Midbrain (tissue), 1 donor: ENCODE results near the gene ZNF18.

Experiments
- DNase-seq: peaks from one replicate; lab custom pipeline; 2025; lab: John Stamatoyannopoulos, UW

The ZNF18 gene, protein sequence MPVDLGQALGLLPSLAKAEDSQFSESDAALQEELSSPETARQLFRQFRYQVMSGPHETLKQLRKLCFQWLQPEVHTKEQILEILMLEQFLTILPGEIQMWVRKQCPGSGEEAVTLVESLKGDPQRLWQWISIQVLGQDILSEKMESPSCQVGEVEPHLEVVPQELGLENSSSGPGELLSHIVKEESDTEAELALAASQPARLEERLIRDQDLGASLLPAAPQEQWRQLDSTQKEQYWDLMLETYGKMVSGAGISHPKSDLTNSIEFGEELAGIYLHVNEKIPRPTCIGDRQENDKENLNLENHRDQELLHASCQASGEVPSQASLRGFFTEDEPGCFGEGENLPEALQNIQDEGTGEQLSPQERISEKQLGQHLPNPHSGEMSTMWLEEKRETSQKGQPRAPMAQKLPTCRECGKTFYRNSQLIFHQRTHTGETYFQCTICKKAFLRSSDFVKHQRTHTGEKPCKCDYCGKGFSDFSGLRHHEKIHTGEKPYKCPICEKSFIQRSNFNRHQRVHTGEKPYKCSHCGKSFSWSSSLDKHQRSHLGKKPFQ

GRCh38 chr17:11997147-11997971 is at the start of gene ZNF18:
Gene ZNF18, minus strand, starts transcription at chr17:11997475. Its CDS starts 4,646 bp downstream, at chr17:11992829.
- DNase-seq: peak; percentile 96

GRCh38 chr17:12046786-12047185 is 49.5 kb upstream of the ZNF18 start:
- DNase-seq: no peak

- DNase-seq: no peak
Measured at GRCh38 chr17:12043702-12044101, 46.4 kb upstream of the ZNF18 start.

DNA sequence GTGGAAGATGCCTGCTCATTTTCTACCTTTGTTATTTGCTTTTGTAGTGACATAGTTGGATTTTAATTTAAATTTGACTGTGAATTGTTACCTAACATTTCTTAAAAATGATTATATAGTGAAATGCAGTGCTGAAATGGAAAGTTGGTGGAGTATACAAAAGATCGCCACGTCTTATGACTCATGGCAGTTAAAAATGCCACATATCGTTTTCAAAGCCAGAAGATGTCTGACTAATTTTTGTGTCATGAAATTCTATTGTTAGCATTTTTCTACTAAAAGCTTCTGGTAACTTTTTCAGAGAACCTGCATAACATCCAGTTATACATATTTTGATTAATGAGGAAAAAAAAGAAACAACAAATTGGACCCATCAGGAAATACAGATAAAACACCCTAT is 44.0 kb upstream of the ZNF18 start:
- no peak for DNase-seq

DNA sequence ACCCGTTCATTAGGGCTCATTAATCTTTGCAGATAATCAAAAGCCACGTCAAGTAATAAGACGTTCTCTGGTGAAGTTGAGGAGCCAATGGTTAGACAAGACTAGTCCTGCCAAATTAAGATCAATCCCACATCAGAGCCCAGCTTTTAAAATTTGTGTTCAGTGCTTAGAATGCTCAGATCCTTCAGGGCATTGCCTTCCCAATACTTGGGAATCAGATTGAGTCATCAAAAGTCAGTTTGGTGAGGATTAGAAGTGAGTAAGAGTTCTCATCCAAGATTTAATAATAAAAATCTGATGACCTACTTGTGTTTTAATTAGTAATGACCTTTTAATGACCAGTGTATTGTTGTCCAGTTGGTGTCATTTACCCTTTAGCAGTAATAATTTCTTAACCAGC is 43.2 kb upstream of the ZNF18 start:
- no peak for DNase-seq

DNA sequence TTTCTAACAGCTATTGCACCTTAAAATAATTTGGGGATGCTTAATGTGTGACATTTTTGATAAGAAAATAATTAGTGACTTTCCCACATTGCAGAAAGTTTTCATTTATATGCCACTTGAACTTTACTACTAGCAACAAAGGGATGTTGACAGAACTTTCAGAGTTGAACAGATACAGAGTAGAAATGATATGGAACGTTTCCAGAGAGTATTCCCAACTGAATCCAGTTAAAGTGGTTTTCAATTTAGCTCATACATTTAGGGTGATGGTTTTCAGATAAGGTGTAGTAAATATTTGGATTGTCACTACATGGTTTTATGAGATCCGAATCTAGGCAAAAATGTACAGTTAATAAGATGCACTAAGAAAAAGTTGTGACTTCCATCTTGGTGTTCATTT is 40.7 kb upstream of the ZNF18 start:
- no peak for DNase-seq

DNA sequence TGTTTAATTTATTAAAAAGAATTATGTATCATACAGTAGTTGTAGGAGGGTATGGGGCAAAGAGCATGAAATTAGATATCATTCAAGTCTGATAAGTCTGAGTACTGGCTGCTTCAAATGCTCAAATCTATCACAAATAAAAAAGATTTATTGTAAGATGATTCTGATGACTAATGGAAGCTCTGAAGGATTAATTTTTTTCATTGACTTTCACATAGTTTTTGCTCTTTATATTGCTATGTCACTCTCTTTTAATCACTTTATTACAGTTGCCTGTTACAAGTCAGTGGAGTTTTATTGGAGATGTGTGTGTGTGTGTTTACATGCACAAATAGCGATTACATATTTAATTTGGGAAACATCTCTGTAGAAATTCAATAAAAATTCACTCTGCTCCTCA is 38.4 kb upstream of the ZNF18 start:
- DNase-seq: no peak

DNA sequence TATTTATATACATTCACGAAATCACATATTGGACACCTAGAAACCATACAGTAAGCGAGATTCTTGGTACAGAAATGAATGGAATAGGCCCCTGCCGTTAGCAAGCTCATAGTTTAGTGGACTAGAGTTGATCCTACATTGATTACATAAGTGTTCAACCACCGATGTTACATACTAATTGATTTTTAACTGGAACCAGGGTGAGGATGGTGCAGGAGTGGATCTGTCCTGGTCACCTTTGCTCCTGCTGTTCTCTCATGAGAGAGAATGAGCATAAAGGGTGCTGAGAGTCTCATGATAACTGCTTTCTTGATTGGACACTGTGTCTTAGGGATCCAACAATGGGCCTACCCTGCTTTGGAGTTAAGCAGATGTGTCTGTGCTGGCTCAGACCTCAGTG is 37.3 kb upstream of the ZNF18 start:
- DNase-seq: no peak

GRCh38 chr17:12028611-12029010 is 31.3 kb upstream of the ZNF18 start:
- DNase-seq: no peak

- no peak for DNase-seq
Measured at GRCh38 chr17:12027658-12028057, 30.4 kb upstream of the ZNF18 start.

DNA sequence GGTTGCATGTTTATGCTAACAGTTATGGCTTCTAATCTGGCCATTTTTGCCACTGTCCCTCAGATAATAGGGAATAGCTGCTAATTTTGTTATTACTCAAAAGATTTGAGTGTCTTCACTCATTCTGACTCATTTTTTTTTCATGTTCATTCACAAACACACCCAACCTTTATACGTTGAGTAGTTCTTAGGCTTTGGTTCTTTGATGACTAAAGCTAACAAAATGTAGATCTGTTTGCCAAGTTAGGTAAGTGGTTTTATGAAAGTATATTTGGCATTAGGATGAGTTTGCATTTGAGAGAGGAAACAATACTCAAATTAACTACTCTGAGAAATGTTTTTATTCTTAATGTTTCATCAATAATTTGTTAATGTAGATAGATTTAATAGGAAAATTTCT is 27.1 kb upstream of the ZNF18 start:
- DNase-seq: no peak

- no peak for DNase-seq
Measured at GRCh38 chr17:12022310-12022709, 25.0 kb upstream of the ZNF18 start.

GRCh38 chr17:12021623-12022140 is 24.4 kb upstream of the ZNF18 start:
- DNase-seq: no peak

DNA sequence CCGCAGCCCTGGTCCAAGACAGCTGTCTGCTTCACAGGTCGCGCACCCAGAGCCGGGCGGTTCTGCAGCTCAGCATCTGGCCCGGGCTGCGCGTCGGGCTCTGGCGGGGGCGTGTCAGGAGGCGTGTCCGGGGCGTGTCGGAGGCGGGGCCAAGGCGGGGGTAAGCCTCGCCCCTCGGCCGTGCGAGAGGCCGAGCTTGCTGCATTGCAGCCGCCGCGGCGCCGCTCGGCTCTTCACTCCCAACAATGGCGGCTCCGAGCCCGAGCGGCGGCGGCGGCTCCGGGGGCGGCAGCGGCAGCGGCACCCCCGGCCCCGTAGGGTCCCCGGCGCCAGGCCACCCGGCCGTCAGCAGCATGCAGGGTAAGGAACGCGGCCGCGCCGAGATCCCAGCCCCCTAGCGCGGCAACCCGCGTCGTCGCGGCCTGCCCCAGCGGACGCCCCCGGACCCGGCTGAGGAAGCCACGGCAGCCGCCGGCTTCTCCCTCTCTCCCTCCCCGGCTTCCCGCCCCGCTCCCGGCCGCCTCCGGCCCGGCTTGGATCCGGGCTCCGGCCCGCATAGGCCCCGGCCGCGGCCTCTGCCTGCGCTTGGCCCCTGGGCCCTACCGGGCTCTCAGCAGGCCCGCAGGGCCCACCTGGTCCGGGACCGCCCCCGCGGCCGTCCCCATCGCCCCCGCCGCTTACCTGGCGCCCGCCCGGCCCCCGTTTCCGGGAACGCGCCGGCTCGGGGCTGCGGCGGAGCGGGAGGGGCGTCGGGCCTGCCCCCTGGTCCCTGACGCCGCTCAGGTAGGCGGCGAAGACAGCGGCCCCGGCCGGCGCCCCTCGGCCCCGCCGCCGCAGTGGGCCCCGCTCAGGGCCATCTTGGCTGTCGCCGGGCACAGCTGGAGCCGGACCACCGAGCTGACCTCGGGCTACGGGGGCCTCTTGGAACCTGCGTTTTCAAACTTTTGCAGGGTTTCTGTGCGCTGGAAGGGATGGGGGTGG is 23.7 kb upstream of the ZNF18 start, which contains the start of gene MAP2K4:
Gene MAP2K4, plus strand, starts transcription at position 236 of the 981 bp plus-strand sequence. Its CDS starts 10 bp downstream, at position 246.
- DNase-seq: peak; percentile 96

DNA sequence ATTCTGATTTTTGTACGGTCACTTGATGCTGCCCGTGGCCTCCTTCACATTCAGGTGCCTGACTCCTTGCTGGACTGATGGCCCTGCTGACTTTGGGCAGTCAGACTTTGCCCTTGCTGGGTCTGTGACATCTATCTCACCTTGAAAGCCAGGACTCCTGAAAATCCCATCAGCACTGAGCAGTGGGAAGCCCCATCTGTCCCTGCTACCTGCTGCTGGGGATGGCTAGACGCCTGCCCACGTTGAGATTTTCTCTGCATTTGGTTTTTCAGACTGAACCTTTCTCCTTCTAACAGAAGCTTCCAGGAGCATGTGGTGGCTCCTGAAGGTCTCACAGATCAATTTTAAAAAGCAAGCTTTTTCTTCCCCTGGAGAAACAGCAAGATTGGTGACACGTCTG is 10.2 kb upstream of the ZNF18 start:
- no peak for DNase-seq

GRCh38 chr17:11999696-12000095 is 2.4 kb upstream of the ZNF18 start:
- DNase-seq: no peak

- no peak for DNase-seq
Measured at GRCh38 chr17:11997972-11998233, 628 bp upstream of the ZNF18 start.

DNA sequence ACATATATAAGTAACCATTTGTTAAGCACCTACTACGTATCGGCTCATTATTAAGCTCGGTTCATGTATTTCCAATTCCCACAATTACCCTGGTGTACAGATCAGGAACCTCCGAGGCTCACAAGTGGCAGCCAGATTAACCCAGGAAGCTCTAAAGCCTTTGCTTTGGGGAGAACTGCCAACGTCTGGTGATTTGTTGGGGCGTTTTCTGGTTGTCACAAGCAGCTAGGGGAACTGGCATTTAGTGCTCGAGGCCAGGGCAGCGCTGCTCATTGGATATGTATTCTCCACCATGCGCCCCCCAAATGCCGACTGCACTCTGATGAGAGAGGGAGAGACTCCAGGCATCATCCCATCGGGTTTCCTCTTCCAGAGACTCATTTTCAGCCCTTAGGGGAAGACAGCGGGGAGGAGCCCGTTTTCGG is 541 bp downstream of the ZNF18 start:
- DNase-seq: peak; percentile 37

GRCh38 chr17:11991461-11991860 is 5.8 kb downstream of the ZNF18 start:
- DNase-seq: no peak

DNA sequence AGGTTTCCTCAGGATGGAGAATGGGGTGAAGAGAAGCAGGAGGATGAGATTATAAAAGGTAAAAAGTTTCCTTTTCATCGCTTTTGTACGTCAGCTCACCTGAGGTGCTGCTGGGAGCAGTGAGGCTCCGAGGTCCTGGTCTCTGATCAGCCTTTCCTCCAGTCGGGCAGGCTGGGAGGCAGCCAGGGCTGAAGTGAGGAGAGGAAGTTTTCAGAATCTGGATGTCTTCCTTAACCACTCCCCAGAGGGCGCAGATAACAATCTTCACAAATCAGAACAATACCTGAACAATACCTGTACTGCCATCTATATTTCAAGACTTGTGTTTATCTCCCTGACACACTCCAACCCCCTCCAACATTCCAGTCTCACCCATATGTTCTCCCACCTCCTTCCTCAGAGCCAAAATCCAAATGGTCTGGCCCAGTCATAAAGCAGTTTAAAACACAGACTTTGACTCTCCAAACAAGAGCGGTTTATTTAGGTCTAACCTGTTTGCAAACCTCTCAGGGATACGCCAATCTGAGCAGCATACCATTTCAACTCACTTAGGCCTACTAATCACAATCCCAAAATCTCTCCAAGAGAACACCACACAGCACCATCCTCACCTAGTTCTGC is 6.8 kb downstream of the ZNF18 start:
- DNase-seq: no peak

- peak; percentile 59 for DNase-seq
Measured at GRCh38 chr17:11986942-11987329, 10.3 kb downstream of the ZNF18 start.
